Activated CD4-positive, CD25-positive, alpha-beta regulatory T cell treated with anti-CD3 and anti-CD28 coated beads, Interleukin-2, amount 50 U/mL, for 16 hours (primary cell): ENCODE measurements around the gene LEFTY2.
A peak's percentile ranks its signal among the peaks of the same experiment; 100 is the strongest.
"Not testable (repeated sequence)": the region's sequence is repeated elsewhere in the genome, so short reads cannot be mapped to it uniquely, and the experiment has no call there.

Source experiments
- DNase-seq: peaks from one replicate; pipeline ENCODE4 v3.0.0-alpha.2; 2020; ENCODE audit warnings: low read depth, low spot score

The LEFTY2 gene, protein sequence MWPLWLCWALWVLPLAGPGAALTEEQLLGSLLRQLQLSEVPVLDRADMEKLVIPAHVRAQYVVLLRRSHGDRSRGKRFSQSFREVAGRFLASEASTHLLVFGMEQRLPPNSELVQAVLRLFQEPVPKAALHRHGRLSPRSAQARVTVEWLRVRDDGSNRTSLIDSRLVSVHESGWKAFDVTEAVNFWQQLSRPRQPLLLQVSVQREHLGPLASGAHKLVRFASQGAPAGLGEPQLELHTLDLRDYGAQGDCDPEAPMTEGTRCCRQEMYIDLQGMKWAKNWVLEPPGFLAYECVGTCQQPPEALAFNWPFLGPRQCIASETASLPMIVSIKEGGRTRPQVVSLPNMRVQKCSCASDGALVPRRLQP

DNA sequence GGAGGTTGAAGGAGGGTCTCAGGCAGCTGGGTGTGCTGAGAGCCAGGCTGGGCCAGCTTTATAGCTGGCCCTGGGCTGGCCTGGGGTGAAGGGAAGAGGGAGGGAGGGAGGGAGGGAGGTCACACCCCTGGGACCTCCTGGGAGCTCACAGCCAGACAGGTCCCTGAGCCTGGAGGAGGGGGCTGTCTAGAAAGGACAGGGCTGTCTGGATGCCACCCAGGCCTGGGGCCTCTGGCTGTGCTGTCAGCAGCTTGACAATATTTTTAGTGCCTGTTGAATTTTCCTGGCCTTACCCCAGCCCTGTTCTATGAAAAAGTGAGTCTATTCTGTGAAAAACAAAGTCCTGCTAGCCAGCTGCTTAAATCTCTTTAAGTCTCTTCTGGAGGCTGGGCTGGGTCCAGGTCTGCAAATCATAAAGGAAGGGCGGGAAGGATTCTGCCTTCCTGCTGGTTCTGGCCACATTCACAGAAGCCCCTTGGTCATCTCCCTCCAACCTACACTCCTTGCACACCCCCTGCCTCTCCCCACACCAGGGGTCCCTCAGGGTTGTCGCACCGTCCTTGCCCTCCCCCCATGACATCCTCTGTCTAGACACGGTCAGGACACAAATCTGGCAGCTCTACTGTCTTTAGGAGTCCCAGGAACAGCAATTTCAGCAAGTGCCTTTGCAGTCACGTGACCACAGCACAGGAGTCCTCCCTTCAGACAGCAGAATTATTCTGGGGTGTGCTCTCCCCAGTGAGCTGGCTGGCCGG is at the start of gene LEFTY2:
TSS of gene LEFTY2 (minus strand) at position 34 of the 755 bp plus-strand sequence. CDS start 80 bp downstream, outside the sequence.
- DNase-seq: no peak

DNA sequence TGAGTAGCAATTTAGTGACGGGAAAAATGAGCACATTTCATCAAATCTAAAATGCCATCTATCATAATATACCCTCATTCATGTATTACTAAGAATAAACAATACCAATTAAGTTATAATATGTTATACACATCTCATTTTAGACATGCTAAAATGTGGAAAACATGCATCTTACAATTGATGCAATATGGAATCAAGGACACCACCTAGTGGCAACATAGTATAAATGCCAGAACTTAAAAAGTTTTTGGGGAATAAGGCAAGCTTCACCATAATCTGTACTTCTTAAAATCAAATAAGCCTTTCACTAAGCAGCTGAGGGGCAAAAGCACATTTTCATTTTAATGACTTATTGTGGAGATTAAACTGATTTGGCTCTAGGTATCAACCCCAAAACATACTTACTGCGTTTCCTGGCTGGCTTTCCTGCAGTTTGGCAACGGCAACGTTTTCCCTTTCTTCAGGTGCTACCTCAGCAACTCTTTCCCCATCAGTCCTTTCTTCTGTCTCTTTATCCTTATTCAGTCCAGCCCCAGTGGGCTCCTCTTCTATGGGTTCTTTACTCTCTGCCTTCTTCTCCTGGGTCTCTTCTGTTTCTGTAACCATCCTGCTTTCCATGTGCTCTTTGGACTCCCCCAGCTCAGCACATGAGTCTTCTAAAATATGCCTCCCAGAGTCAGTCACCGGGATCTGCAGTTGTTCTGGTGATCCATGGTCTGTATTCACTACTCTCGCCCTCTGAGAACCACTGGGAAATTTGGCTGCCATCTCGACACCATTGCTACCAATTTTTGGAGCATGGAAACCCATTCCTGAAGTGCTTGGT is 46.7 kb upstream of the LEFTY2 start:
- DNase-seq: no peak

DNA sequence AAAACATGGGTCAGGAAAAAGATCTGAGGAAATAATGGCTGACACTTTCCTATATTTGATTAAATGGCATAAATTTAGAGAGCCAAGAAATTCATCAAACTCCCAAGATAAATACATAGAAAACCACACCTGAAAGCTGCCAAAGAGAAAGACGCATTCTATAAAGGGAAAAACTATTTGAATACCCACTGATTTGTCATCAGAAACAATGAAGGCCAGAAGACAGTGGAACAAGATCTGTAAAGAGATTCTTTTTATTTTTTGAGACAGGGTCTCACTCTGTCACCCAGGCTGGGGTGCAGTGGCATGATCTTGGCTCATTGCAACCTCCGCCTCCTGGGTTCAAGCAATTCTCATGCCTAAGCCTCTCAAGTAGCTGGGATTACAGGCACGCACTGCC is 40.7 kb upstream of the LEFTY2 start:
- no peak for DNase-seq

DNA sequence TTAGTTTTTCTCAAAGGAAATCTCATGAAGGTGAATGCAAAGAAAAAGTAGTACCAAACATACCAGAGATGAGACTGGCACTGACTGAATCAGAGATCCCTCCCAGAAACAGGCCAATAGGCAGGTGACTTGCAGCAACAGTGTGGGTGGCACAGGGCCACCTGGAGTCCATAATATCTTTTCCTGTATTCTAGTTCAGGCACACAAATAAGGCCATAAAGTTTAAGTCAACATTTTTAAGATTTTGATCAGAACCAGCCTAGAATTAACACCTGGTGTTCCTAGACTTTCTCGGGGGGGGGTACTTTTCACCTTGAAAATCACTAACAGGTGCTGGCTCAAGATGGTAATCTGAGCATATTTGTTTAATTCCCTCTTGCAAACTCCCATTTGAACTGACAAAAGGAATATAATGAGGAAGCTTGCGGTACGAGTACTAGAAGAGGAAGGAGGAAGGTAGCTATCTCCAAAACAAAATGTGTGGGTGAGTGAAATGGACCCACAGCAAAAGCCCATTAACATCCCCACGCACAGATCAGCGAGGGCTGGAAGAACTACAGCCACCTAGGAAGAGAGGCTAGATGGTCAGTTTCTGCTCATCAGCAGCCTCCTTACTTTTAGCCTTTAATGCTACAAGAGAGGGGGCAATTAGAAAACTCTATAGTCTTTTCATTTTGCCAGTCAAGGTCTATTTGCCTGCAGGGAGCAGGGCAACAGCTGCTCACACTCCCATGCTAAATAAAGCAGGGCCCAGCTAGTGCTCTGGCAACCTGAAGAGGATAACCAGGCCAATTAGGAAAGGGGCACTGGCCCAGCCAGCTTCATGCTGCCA is 39.2 kb upstream of the LEFTY2 start:
- no peak for DNase-seq

DNA sequence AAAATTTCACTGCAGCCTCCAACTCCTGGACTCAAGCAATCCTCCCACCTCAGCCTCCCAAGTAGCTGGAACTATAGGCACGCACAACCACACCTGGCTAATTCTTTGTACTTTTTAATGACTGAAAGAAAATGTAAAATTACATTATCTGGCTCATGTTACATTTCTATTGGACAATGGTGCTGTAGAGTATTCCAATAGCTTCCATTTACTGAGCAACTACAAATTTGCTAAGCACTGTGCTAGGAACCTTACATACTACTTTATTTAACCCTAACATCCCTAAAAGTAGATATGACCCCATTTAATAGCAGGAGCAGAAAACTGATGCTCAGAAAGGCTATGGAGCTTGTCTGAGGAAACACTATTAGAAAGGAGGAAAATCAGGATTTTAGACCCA is 38.4 kb upstream of the LEFTY2 start:
- DNase-seq: no peak

DNA sequence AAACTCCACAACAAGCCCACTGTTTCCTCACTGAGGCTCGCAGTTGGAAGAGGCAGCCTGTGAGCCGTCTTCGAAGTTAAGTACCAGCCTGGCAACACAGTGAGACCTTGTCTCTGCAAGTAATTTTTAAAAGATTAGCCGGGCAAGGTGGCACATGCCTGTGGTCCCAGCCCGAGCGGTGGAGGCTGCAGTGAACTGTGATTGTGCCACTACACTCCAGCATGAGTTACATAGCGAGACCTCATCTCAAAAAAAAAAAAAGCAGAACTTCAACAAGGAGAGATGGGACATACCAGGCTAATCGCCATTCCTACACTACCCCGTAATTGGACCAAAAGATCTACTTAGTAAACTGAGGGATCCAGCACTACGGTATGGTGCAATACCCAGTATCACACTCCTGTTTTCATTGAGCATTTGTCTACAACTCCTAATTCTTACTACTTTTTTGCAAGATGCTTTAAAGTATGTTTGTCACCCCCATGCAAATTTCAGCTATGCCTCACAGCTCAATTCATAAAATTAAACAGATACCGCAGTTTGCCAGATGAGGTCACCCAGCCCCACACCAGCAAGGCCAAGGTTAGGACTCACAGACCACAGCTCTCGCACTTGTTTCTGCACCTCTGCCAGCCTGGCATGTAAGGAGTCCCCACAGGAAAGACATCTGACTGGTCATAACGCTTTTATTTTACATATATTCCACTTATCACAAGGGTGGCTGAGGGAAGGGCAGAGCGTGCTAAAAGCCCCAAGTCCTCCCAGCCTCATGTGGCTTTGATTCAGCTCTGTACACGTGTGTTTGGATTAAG is 37.1 kb upstream of the LEFTY2 start:
- DNase-seq: no peak

DNA sequence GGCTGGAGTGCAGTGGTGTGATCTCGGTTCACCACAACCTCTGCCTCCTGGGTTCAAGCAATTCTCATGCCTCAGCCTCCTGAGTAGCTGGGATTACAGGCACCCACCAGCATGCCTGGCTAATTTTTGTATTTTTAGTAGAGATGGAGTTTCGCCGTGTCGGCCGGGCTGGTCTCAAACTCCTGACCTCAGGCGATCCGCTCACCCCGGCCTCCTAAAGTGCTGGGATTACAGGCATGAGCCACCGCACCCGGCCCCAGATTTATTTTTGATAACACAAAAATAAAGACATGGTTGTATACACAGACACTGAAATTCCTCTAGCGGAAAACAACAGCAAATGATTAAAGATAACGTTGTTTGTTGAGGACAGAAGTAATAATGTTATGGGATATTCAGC is 34.1 kb upstream of the LEFTY2 start:
- DNase-seq: not testable (repeated sequence)

DNA sequence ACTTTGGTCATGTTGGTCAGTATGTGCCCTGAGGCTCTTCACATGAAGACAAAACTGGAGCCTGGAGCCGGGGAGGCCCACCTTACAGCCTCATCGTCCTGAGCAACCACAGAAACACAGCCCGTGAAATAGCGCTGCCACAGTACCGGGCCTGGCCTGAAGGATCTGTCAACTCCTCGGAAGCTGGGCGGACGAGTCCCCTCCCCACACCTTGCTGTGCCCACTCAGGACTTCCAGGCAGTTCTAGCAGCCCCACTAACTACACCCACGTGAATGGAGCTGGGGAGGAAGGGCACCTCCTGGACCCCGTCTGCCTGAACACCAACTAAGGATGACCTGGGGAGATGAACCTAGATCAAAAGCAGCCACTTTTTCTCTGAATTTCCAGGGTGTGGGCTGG is 33.4 kb upstream of the LEFTY2 start:
- no peak for DNase-seq

DNA sequence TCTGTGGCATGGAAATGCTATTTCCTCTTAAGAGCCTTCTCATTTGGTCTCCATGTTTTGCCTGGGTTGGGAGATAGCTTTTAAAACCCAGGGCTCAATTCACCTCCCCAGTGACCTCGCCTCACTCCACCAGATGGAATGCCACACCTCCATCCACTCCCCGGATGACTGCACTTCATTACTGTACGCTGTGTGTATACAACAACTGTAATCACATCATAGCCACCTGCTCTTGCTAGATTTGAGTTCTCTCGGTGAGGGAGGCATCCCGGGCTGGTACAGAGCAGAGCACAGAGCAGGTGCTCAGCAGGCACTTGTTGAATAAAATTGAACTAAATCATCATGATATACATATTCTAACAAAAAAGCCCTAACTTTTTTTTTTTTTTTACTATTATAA is 32.1 kb upstream of the LEFTY2 start:
- DNase-seq: no peak

DNA sequence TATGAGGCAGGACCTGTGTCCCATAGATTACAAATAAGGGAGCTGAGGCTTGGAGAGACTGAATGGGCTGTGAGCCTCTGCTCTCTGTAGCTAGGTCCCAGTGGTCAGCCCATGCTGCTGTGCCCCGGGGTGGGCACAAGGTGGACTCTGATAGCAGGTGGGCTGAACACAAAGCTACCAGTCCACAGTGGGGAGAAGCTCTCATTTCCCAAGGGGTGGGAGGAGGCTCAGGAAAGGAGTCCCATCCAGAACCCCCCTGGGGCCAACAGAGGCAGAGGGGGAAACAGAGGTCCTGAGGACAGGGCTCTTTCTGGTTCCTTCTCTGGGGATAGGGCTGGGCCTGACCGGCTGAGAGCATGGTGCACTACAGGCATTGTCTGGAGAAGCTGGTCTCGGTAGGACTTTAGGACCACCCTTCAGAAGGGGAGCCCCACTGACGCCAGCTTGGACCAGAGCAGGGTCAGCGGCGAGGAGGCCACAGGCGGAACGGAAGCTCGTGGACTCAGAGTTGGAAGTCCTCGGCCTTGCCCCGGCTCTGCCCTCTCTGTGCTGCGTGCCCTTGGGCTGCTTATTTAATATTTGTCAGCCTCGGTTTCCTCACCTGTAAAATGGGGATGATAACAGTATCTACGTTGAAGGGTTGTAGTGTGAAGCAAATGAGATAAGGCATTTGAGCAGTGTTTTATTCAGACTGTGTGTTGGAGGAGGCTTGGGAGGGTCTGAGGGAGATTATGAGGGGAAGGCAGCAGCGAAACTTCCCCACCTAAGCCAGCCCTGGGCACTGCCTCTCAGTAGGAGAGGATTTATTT is 31.5 kb upstream of the LEFTY2 start:
- no peak for DNase-seq

DNA sequence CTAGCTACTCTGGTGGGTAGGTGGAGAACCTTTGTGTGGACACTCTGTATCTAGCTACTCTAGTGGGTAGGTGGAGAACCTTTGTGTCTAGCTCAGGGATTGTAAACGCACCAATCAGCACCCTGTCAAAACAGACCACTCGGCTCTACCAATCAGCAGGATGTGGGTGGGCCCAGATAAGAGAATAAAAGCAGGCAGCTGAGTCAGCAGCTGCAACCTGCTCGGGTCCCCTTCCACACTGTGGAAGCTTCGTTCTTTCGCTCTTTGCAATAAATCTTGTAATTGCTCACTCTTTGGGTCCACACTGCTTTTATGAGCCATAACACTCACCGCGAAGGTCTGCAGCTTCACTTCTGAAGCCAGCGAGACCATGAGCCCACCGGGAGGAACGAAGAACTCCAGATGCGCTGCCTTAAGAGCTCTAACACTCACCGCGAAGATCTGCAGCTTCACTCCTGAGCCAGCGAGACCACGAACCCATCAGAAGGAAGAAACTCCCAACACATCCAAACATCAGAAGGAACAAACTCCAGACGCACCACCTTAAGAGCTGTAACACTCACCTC is 29.7 kb upstream of the LEFTY2 start:
- not testable (repeated sequence) for DNase-seq

DNA sequence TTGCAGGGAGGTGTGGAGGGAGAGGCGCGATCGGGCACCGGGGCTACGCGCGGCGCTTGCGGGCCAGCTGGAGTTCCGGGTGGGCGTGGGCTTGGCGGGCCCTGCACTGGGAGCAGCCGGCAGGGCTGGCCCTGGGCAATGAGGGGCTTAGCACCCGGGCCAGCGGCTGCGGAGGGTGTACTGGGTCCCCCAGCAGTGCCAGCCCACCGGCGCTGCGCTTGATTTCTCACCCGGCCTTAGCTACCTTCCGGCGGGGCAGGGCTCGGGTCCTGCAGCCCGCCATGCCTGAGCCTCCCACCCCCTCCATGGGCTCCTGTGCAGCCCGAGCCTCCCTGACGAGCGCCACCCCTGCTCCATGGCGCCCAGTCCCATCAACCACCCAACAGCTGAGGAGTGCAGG is 28.7 kb upstream of the LEFTY2 start:
- DNase-seq: not testable (repeated sequence)

DNA sequence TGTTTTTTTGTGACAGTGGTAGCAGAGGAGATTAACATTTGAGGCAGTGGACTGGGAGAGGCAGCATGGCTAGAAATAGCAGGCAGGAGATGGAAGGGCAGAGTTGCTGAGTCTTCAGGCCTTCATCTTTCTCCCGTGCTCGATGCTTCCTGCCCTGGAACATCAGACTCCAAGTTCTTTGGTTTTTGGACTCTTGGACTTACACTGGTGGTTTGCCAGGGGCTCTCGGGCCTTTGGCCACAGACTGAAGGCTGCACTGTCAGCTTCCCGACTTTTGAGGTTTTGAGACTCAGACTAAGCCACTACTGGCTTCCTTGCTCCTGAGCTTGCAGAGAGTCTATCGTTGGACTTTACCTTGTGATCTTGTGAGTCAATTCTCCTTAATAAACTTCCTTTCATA is 24.2 kb upstream of the LEFTY2 start:
- no peak for DNase-seq

DNA sequence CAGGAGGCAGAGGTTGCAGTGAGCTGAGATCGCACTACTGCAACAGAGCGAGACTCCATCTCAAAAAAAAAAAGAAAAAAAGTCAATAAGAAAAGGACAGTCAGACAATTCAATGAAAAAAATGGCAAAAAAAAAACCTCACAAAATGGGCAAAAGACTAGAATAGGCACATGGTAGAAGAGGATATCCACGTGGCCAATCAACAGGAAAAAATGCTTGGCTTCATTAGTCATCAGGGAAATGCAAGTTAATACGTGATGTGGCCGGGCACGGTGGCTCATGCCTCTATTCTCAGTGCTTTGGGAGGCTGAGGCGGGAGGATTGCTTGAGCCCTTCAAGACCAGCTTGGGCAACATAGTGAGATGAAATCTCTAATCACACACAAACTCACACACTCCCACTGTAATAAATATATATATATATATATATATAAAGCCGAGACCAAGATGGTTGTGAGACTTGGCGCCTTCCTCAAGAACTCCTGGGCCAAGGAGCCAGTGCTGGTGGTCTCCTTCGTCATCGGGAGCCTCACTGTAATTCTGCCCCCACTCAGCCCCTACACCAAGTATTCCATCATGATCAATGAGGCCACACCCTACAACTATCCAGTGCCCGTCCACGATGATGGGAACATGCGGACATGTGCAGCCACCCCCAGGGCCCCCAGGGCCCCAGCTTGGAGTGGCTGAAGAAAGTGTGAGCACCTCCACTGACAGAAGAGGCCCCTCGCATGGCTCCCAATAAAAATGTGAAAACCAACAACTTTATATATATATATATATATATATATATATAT is 22.9 kb upstream of the LEFTY2 start:
- no peak for DNase-seq

DNA sequence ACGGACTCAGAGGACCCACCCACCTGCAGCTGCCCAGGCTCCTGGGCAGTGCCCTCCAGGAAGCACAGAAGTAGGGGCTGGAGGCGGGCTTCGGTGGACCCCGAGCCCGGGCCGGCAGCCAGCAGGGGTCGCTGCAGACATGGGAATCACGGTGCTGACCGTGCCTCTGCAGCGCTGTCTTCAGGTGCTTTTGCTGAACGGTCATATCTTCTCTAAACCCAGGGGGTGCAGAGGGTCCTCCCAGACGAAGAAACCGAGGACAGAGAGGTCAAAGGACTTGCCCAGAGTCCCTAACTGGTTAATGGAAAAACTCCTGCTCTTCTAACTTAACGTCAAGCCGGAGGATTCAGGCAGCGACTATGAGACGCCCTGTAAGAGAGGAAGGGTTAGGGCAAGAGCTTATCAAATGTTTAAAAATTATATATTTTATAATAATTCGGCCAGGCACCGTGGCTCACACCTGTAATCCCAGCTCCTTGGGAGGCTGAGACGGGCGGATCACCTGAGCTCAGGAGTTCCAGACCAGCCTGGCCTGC is 21.5 kb upstream of the LEFTY2 start:
- peak; percentile 21 for DNase-seq

DNA sequence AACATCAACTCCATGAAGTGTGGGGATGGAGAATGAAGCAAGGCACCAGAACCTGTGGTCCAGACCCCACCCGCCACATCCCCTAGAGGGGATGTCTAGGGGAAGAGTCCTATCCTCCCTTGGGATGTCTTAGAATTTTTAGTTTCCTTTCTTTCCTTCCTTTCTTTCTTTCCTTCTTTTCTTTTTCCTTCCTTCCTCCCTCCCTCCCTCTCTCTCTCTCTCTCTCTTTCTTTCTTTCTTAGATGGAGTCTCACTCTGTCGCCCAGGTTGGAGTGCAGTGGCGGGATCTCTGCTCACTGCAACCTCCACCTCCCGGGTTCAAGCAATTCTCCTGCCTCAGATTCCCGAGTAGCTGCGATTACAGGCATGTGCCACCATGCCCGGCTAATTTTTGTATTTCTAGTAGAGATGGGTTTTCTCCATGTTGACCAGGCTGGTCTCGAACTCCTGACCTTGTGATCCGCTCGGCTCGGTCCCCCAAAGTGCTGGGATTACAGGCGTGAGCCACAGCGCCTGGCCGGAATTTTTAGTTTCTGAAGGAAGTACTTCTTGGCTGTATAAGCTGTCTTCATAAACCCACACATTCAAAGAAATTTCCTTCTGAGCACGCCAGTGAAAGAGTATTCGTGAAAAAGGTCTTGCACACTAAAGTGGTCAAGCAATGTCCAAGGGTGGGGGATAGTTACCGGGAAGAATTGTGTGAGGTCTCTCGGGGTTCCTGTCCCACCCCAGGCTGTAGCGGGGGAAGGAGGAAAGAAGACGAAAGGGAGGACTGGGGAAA is 20.8 kb upstream of the LEFTY2 start:
- no peak for DNase-seq

DNA sequence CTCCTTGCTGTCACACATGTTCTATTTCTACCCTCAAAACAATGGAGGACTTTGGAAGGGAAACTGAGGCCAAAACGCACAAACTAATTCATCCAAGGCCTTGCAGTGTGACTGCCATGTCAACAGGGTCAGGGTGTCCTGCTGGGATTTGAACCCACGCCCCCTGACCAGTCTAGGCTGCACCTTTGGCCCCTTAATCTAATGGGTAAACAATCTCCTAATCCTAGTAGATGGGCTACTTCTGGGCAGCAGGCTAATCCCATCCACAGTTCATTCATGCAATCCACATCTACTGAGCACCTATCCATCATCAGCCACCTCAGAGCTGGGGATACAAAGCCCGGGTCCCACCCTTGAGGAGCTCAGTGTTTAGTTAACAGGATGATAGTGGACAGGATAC is 17.0 kb upstream of the LEFTY2 start:
- no peak for DNase-seq
